HepG2 (cell line): ENCODE results near the gene MORN3. TPM values are rescaled to one million over a fixed set of nuclear protein-coding genes. Genes with fewer than 3 reads are reported as not detected.

Source experiments
- BHLHE40 ChIP-seq: IDR thresholded peaks from 2 replicates; pipeline ENCODE4 v1.6.1; 2011; ENCODE audit warnings: low read length, improper control_type of control experiment
- FOXJ3 ChIP-seq: sonication (generic); formaldehyde crosslinking; IDR thresholded peaks from 2 replicates; pipeline ENCODE4 v1.4.0; 2020; ENCODE audit warnings: missing genetic modification reagents, mild to moderate bottlenecking, borderline replicate concordance
- NR2F6 ChIP-seq, 2 experiments: IDR thresholded peaks; 2 replicates each; pipeline ENCODE4 v1.6.1; 2016; ENCODE audit warnings: antibody characterized with exemption in 1 of 2, mild to moderate bottlenecking in 1 of 2
- TCF7 ChIP-seq: sonication (generic); IDR thresholded peaks from 2 replicates; pipeline ENCODE4 v1.6.1; 2016; ENCODE audit warnings: antibody characterized with exemption, low read depth
- XRCC5 ChIP-seq: fragments of 200-400 bp; formaldehyde crosslinking; optimal IDR thresholded peaks from 2 replicates; pipeline ENCODE3; 2017; ENCODE audit warnings: mild to moderate bottlenecking, low read length
- YEATS4 ChIP-seq: sonication (generic); formaldehyde crosslinking; IDR thresholded peaks from 2 replicates; pipeline ENCODE4 v1.4.0; 2020; ENCODE audit warnings: missing genetic modification reagents, borderline replicate concordance
- ZNF614 ChIP-seq: IDR thresholded peaks from 2 replicates; pipeline ENCODE4 v1.6.1; 2018; ENCODE audit warnings: missing biosample characterization, missing genetic modification reagents, inconsistent platforms, borderline replicate concordance
- ZNF703 ChIP-seq: sonication (generic); formaldehyde crosslinking; IDR thresholded peaks from 2 replicates; pipeline ENCODE4 v1.5.1; 2020; ENCODE audit warnings: missing genetic modification reagents, mild to moderate bottlenecking, moderate library complexity, borderline replicate concordance
- ZNF891 ChIP-seq: sonication (generic); formaldehyde crosslinking; IDR thresholded peaks from 2 replicates; pipeline ENCODE4 v1.5.0; 2020; ENCODE audit warnings: mild to moderate bottlenecking, missing genetic modification reagents
- polyA plus RNA-seq, 8 experiments: library from polyadenylated mRNA; depleted of rRNA in 3 of 8; stranded (reverse) in 7 of 8; unstranded in 1 of 8; fragments of >200 nt; fragmentation: Illumina TruSeq in 4 of 8; extraction: Trizol in 4 of 8; gene quantifications; 2 replicates each; pipeline versions ENCODE4 v1.2.1 to v1.2.3, GENCODE V29; 2011 to 2016; ENCODE audit warnings: low read depth in 4 of 8, missing spikeins in 1 of 8, mixed read lengths in 1 of 8; ENCODE audit not compliant: insufficient read depth in 1 of 8
- total RNA-seq, 5 experiments: library from RNA; depleted of rRNA; stranded (reverse); fragments of >200 nt; fragmentation: Illumina TruSeq; extraction: Trizol; gene quantifications; 2 replicates each; pipeline ENCODE4 v1.2.3, GENCODE V29; 2016; ENCODE audit warnings: low read depth in 1 of 5
- TF ChIP-seq, protein P1 (sequence below): sonication (generic); formaldehyde crosslinking; IDR thresholded peaks from 2 replicates; pipeline ENCODE4 v1.5.0; 2020; ENCODE audit warnings: mild to moderate bottlenecking, missing genetic modification reagents, moderate library complexity
- TF ChIP-seq, protein P2 (sequence below): sonication (generic); formaldehyde crosslinking; IDR thresholded peaks from 2 replicates; pipeline ENCODE4 v1.4.0; 2020; ENCODE audit warnings: missing genetic modification reagents
- TF ChIP-seq, protein P3 (sequence below): sonication (generic); formaldehyde crosslinking; IDR thresholded peaks from 2 replicates; pipeline ENCODE4 v1.4.0; 2020; ENCODE audit warnings: missing genetic modification reagents, borderline replicate concordance
- TF ChIP-seq, protein P4 (sequence below): sonication (generic); formaldehyde crosslinking; IDR thresholded peaks from 2 replicates; pipeline ENCODE4 v1.5.0; 2020; ENCODE audit warnings: mild to moderate bottlenecking, missing genetic modification reagents
- TF ChIP-seq, protein P5 (sequence below): IDR thresholded peaks from 2 replicates; pipeline ENCODE4 v1.6.1; 2016; ENCODE audit warnings: low read depth, control low read depth
- TF ChIP-seq, protein P6 (sequence below): sonication (generic); formaldehyde crosslinking; IDR thresholded peaks from 2 replicates; pipeline ENCODE4 v1.5.1; 2020; ENCODE audit warnings: missing genetic modification reagents, mild to moderate bottlenecking, borderline replicate concordance

The MORN3 gene
- total and polyA plus RNA-seq, 2 of the 13 experiments (the other 11 are each of a cell fraction or from before 2014, with no cell fraction given): 1.1 to 2.0 TPM

DNA sequence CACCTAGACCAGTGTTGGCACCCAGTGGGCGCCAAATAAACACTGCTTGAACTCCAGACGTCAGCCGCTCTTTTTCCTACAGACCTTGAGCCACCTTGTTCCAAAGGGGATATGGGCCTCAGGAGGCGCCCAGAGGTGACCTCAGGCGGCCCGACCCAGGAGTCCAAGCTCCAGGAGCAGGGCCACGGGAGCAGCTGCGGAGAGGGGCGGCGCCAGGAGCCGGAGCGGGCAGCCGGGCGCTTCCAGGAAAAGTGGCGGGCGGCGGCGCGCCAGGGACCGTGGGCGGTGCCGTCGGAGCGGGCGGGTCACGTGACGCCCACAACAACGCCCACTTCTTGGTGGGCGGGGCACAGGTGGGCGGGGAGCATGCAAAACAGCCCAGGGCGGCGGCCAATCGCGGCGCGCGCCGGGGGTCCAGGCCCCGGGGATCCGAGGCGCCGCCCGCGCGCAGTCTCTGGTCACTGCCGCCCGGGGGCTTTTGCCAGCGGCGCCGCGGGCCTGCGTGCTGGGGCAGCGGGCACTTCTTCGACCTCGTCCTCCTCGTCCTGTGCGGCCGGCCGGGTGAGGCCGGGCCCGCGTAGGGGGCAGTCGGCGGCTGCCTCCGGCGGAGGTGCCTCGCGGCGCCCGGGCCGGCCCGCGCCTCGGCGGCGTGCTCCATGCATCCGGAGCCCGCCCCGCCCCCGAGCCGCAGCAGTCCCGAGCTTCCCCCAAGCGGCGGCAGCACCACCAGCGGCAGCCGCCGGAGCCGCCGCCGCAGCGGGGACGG lies 43.2 kb downstream of the MORN3 start, which contains the start of gene ORAI1 (continued):
- peak; percentile 56; the same call in 1 of the 2 replicates for TF ChIP-seq ZNF614 (CRISPR knock-in tag)
- TF ChIP-seq, protein P1, sequence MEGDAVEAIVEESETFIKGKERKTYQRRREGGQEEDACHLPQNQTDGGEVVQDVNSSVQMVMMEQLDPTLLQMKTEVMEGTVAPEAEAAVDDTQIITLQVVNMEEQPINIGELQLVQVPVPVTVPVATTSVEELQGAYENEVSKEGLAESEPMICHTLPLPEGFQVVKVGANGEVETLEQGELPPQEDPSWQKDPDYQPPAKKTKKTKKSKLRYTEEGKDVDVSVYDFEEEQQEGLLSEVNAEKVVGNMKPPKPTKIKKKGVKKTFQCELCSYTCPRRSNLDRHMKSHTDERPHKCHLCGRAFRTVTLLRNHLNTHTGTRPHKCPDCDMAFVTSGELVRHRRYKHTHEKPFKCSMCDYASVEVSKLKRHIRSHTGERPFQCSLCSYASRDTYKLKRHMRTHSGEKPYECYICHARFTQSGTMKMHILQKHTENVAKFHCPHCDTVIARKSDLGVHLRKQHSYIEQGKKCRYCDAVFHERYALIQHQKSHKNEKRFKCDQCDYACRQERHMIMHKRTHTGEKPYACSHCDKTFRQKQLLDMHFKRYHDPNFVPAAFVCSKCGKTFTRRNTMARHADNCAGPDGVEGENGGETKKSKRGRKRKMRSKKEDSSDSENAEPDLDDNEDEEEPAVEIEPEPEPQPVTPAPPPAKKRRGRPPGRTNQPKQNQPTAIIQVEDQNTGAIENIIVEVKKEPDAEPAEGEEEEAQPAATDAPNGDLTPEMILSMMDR (CRISPR knock-in tag): no peak; the same call in 1 of the 2 replicates
- peak; percentile 15 for TF ChIP-seq XRCC5
- TF ChIP-seq, protein P2, sequence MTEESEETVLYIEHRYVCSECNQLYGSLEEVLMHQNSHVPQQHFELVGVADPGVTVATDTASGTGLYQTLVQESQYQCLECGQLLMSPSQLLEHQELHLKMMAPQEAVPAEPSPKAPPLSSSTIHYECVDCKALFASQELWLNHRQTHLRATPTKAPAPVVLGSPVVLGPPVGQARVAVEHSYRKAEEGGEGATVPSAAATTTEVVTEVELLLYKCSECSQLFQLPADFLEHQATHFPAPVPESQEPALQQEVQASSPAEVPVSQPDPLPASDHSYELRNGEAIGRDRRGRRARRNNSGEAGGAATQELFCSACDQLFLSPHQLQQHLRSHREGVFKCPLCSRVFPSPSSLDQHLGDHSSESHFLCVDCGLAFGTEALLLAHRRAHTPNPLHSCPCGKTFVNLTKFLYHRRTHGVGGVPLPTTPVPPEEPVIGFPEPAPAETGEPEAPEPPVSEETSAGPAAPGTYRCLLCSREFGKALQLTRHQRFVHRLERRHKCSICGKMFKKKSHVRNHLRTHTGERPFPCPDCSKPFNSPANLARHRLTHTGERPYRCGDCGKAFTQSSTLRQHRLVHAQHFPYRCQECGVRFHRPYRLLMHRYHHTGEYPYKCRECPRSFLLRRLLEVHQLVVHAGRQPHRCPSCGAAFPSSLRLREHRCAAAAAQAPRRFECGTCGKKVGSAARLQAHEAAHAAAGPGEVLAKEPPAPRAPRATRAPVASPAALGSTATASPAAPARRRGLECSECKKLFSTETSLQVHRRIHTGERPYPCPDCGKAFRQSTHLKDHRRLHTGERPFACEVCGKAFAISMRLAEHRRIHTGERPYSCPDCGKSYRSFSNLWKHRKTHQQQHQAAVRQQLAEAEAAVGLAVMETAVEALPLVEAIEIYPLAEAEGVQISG: peak; percentile 58
- TF ChIP-seq, protein P3, sequence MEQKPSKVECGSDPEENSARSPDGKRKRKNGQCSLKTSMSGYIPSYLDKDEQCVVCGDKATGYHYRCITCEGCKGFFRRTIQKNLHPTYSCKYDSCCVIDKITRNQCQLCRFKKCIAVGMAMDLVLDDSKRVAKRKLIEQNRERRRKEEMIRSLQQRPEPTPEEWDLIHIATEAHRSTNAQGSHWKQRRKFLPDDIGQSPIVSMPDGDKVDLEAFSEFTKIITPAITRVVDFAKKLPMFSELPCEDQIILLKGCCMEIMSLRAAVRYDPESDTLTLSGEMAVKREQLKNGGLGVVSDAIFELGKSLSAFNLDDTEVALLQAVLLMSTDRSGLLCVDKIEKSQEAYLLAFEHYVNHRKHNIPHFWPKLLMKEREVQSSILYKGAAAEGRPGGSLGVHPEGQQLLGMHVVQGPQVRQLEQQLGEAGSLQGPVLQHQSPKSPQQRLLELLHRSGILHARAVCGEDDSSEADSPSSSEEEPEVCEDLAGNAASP (CRISPR knock-in tag): peak; percentile 98
- TF ChIP-seq BHLHE40: peak; percentile 82
- TF ChIP-seq, protein P4, sequence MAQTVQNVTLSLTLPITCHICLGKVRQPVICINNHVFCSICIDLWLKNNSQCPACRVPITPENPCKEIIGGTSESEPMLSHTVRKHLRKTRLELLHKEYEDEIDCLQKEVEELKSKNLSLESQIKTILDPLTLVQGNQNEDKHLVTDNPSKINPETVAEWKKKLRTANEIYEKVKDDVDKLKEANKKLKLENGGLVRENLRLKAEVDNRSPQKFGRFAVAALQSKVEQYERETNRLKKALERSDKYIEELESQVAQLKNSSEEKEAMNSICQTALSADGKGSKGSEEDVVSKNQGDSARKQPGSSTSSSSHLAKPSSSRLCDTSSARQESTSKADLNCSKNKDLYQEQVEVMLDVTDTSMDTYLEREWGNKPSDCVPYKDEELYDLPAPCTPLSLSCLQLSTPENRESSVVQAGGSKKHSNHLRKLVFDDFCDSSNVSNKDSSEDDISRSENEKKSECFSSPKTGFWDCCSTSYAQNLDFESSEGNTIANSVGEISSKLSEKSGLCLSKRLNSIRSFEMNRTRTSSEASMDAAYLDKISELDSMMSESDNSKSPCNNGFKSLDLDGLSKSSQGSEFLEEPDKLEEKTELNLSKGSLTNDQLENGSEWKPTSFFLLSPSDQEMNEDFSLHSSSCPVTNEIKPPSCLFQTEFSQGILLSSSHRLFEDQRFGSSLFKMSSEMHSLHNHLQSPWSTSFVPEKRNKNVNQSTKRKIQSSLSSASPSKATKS (CRISPR knock-in tag): no peak
- TF ChIP-seq, protein P5, sequence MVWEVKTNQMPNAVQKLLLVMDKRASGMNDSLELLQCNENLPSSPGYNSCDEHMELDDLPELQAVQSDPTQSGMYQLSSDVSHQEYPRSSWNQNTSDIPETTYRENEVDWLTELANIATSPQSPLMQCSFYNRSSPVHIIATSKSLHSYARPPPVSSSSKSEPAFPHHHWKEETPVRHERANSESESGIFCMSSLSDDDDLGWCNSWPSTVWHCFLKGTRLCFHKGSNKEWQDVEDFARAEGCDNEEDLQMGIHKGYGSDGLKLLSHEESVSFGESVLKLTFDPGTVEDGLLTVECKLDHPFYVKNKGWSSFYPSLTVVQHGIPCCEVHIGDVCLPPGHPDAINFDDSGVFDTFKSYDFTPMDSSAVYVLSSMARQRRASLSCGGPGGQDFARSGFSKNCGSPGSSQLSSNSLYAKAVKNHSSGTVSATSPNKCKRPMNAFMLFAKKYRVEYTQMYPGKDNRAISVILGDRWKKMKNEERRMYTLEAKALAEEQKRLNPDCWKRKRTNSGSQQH (CRISPR knock-in tag): 0 out of 2 replicates have a peak, but pooled peaks have one; percentile 18
- TF ChIP-seq YEATS4 (CRISPR knock-in tag): 0 out of 2 replicates have a peak, but pooled peaks have one; percentile 20
- TF ChIP-seq TCF7: no peak
- 0 out of 2 replicates have a peak, but pooled peaks have one; percentile 25 for TF ChIP-seq ZNF891
- TF ChIP-seq FOXJ3 (CRISPR knock-in tag): no peak
- TF ChIP-seq ZNF703 (CRISPR knock-in tag): no peak
- TF ChIP-seq, protein P6, sequence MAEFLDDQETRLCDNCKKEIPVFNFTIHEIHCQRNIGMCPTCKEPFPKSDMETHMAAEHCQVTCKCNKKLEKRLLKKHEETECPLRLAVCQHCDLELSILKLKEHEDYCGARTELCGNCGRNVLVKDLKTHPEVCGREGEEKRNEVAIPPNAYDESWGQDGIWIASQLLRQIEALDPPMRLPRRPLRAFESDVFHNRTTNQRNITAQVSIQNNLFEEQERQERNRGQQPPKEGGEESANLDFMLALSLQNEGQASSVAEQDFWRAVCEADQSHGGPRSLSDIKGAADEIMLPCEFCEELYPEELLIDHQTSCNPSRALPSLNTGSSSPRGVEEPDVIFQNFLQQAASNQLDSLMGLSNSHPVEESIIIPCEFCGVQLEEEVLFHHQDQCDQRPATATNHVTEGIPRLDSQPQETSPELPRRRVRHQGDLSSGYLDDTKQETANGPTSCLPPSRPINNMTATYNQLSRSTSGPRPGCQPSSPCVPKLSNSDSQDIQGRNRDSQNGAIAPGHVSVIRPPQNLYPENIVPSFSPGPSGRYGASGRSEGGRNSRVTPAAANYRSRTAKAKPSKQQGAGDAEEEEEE: no peak
- TF ChIP-seq NR2F6 (IDR thresholded peaks at IDR 0.05): no peak
- TF ChIP-seq NR2F6 (CRISPR knock-in tag; IDR thresholded peaks at IDR 0.05): 0 out of 2 replicates have a peak, but pooled peaks have one; percentile 46
